ENCODE data around the gene HMGB4.

Gene HMGB4

DNA sequence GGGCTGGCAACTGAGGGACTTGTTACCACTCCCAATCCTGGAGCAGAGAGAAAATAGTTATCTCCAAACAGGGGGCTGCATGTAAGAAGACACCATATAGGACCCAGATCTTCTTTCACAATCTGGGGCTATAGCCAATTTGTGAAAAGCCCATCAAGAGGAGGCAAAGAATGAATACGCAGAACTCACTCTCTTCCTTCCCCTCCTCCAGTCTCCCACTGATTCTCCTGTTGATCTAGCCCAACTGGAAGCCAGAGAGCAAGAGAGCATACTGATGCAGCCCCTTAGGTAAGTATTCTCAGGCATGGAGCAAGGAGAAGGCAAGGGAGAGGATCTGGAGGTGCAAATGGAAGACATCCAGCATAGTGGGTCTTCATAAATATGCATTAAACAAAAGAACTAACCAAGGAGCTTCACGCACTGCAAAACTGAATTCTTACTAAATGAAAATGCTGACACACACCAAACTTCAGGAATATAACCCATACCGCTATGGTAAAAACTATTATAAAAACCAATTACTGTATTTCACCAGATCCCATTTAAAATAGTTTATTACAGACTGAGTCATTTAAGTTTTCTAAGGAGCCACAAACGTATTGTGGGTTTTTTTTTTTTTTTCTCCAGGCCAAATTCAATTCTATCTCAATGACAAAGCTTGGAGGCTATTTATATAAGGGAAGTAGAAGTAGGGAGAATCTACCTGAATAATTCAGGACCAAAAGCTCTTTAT, 15.5 kb upstream of the HMGB4 start:
- no peak overlapping the region for H3K27ac ChIP-seq (ENCODE audit: low read length)
- H3K4me3 ChIP-seq (ENCODE audit: low read depth in 1 of 2, low read length in 2 of 2) = no peak overlapping the region
- peaks cover 4% of the 10 kb centered on the region for H3K27me3 ChIP-seq (ENCODE audit: low read depth, low read length)
- H3K4me1 ChIP-seq (ENCODE audit: control insufficient read depth in 1 of 2, insufficient read depth in 2 of 2, low read length in 2 of 2) = no peaks in the 10 kb centered on the region
- H3K9me3 ChIP-seq (ENCODE audit: control insufficient read depth in 1 of 2, low read length in 2 of 2) = no peaks in the 10 kb centered on the region
- no peaks in the 10 kb centered on the region for H3K36me3 ChIP-seq (ENCODE audit: control insufficient read depth in 1 of 2, insufficient read depth in 2 of 2, low read length in 2 of 2)

DNA sequence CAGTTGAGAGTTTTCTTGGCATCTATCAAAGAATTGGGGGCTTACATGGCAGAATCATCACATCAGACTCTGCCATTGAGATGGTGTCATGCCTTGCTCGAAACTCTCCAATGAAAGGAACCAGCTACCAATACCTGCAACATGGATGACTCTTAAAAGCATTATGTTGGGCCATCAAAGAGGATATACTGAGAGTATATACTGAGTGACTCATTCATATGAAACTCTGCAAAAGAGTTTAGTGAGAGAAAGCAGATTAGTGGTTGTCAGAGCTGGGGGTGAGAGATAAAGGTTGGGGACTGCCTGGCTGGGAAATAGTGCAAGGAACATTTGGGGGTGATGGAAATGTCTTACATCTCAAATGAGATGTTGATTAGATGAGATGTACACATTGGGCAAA, 14.7 kb upstream of the HMGB4 start:
- no peak overlapping the region for H3K27ac ChIP-seq (ENCODE audit: low read length)
- H3K4me1 ChIP-seq (ENCODE audit: control insufficient read depth in 1 of 2, insufficient read depth in 2 of 2, low read length in 2 of 2) = no peaks in the 10 kb centered on the region
- H3K27me3 ChIP-seq (ENCODE audit: low read depth, low read length) = peaks cover 4% of the 10 kb centered on the region
- H3K9me3 ChIP-seq (ENCODE audit: control insufficient read depth in 1 of 2, low read length in 2 of 2) = no peaks in the 10 kb centered on the region
- H3K36me3 ChIP-seq (ENCODE audit: control insufficient read depth in 1 of 2, insufficient read depth in 2 of 2, low read length in 2 of 2) = no peaks in the 10 kb centered on the region
- H3K4me3 ChIP-seq (ENCODE audit: low read depth in 1 of 2, low read length in 2 of 2) = no peak overlapping the region

DNA sequence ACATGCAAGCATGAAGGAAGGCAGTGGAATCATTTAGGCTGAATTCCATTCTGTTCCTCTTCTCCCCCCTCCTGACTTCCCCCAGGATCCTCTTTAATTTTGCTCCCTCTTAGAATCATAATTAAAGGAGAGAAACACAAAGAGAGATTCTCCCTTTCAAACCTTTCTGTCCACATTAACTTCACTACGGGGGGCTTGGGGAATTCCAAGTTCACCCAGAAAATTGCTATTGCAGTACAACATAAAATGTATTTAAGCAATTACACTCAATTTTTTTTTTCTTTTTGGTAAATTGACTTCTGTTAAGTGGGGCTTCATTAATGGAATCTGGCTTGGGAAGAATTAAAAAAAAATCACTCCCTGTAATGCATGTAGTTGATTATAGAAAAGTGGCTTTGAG, 13.4 kb upstream of the HMGB4 start:
- Histone ChIP-seq H3K27ac (ENCODE audit: low read length) (no peak overlapping the region), H3K36me3 (ENCODE audit: control insufficient read depth in 1 of 2, insufficient read depth in 2 of 2, low read length in 2 of 2) (no peaks in the 10 kb centered on the region), H3K27me3 (ENCODE audit: low read depth, low read length) (peaks cover 4% of the 10 kb centered on the region), H3K4me3 (ENCODE audit: low read depth in 1 of 2, low read length in 2 of 2) (no peak overlapping the region), H3K4me1 (ENCODE audit: control insufficient read depth in 1 of 2, insufficient read depth in 2 of 2, low read length in 2 of 2) (no peaks in the 10 kb centered on the region), H3K9me3 (ENCODE audit: control insufficient read depth in 1 of 2, low read length in 2 of 2) (no peaks in the 10 kb centered on the region)

DNA sequence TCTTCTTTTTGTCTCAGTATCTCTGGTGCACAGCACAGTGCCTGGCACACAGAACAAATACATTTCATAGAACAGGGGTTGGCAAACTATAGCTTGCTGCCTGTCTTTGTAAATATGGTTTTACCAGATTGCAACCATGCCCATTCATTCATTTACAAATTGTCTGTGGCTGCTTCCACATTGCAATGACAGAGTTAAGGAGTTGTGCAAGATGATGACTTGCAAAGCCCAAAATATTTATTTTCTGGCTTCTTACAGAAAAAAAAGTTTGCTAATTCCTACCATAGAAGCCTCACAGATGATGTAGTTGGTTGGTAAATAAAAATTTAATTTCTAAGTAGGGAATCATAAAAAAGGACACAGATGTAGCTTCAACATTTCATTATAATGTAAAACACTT, 11.2 kb upstream of the HMGB4 start:
- H3K27me3 ChIP-seq (ENCODE audit: low read depth, low read length) = peaks cover 4% of the 10 kb centered on the region
- H3K36me3 ChIP-seq (ENCODE audit: control insufficient read depth in 1 of 2, insufficient read depth in 2 of 2, low read length in 2 of 2) = no peaks in the 10 kb centered on the region
- H3K27ac ChIP-seq (ENCODE audit: low read length) = no peak overlapping the region
- H3K4me1 ChIP-seq (ENCODE audit: control insufficient read depth in 1 of 2, insufficient read depth in 2 of 2, low read length in 2 of 2) = no peaks in the 10 kb centered on the region
- no peaks in the 10 kb centered on the region for H3K9me3 ChIP-seq (ENCODE audit: control insufficient read depth in 1 of 2, low read length in 2 of 2)
- H3K4me3 ChIP-seq (ENCODE audit: low read depth in 1 of 2, low read length in 2 of 2) = no peak overlapping the region

DNA sequence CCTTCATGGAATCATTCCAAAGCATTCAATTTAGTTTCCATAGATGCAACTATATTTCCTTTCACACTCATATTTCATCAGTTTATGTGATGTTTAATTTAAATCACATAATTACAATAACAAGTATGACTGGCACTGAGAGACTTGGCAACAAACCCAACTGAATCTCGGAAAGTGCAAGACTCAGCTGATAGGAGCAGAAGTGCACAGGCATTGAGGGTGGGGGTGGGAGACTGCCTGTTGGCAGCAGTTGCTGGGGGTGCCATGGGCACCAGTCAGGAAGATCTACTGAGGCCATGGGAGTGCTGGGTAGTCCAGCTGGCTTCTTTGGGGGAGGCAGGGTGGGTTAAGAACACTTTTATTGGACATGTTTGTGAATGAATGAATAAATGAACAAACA, 10.4 kb upstream of the HMGB4 start:
- H3K4me3 ChIP-seq (ENCODE audit: low read depth in 1 of 2, low read length in 2 of 2) = no peak overlapping the region
- H3K9me3 ChIP-seq (ENCODE audit: control insufficient read depth in 1 of 2, low read length in 2 of 2) = no peaks in the 10 kb centered on the region
- H3K27ac ChIP-seq (ENCODE audit: low read length) = no peak overlapping the region
- H3K36me3 ChIP-seq (ENCODE audit: control insufficient read depth in 1 of 2, insufficient read depth in 2 of 2, low read length in 2 of 2) = no peaks in the 10 kb centered on the region
- no peaks in the 10 kb centered on the region for H3K4me1 ChIP-seq (ENCODE audit: control insufficient read depth in 1 of 2, insufficient read depth in 2 of 2, low read length in 2 of 2)
- H3K27me3 ChIP-seq (ENCODE audit: low read depth, low read length) = peaks cover 4% of the 10 kb centered on the region

DNA sequence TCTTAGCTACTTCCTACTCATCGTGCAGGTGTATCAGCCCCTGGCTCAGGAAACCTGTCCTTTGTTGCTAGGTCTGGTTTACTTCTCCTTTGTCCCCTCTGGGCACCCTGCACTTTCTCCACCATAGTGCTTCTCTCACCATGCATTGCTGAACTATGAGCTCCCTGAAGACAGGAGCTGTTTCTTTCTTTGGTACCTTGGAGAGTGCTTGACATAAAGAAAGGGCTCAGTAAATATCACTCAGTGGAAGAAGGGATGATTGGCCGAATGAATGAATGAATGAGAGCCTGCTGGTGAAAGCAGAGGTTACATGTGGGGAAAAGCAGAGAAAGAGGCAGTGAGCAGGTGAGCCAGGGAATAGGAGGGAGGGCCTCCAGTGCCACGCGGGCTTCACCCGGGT, 9.8 kb upstream of the HMGB4 start:
- Histone ChIP-seq H3K4me1 (ENCODE audit: control insufficient read depth in 1 of 2, insufficient read depth in 2 of 2, low read length in 2 of 2) (no peaks in the 10 kb centered on the region), H3K9me3 (ENCODE audit: control insufficient read depth in 1 of 2, low read length in 2 of 2) (no peaks in the 10 kb centered on the region), H3K36me3 (ENCODE audit: control insufficient read depth in 1 of 2, insufficient read depth in 2 of 2, low read length in 2 of 2) (no peaks in the 10 kb centered on the region), H3K27me3 (ENCODE audit: low read depth, low read length) (peaks cover 4% of the 10 kb centered on the region), H3K4me3 (ENCODE audit: low read depth in 1 of 2, low read length in 2 of 2) (no peak overlapping the region), H3K27ac (ENCODE audit: low read length) (no peak overlapping the region)

DNA sequence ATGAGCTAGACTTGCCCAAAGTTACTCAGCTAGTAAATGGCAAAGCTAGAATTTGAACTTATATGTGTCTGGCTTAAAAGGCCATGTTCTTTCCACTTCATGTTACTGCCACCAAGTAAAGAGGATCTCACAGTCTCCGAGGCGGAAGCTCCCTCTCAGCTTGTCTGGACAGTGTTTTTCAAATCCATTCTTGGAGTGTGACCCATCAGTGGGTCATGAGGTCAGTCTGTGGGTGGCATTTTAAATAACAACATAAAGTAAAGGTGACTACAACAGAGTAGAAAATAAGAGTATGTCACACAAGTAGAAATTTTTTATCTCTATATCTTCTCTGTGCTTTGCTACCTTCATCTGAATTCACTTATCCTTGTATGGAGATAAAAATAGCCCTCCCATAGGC, 3.2 kb upstream of the HMGB4 start:
- Histone ChIP-seq H3K27me3 (ENCODE audit: low read depth, low read length) (no peaks in the 10 kb centered on the region), H3K9me3 (ENCODE audit: control insufficient read depth in 1 of 2, low read length in 2 of 2) (no peaks in the 10 kb centered on the region), H3K36me3 (ENCODE audit: control insufficient read depth in 1 of 2, insufficient read depth in 2 of 2, low read length in 2 of 2) (no peaks in the 10 kb centered on the region), H3K4me3 (ENCODE audit: low read depth in 1 of 2, low read length in 2 of 2) (no peak overlapping the region), H3K27ac (ENCODE audit: low read length) (no peak overlapping the region), H3K4me1 (ENCODE audit: control insufficient read depth in 1 of 2, insufficient read depth in 2 of 2, low read length in 2 of 2) (no peaks in the 10 kb centered on the region)

DNA sequence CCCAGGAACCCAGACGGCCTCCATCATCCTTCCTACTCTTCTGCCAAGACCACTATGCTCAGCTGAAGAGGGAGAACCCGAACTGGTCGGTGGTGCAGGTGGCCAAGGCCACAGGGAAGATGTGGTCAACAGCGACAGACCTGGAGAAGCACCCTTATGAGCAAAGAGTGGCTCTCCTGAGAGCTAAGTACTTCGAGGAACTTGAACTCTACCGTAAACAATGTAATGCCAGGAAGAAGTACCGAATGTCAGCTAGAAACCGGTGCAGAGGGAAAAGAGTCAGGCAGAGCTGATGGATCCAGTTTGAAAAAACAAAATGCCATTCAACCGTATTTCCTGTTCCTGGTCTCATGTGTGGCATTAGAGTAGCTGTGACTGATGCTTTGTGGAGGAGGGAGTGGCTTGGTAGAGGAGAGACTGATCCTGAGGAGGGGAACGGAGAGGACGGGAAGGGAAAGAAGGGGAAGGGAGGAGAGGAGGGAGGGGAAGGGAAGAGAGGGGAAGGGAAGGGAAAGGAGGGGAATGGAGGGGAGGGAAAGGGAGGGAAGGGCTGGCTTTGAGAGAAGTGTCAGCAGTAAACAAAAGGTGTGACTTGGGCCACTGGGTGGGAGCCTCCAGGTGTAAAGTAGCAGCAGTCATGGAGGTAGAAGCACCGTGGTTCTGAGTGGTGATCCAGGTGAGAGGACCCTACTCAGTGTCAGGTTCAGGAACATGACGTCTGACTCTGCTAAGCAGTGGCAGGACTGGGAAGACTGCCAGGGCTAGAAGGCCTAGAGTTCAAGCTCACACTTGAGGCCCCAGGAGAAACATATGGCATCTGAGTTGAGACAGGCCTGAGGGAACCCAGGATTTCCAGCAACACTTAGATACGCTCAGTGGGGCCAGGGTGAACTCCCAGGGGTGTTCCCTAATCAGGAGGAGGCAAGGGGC, 846 bp downstream of the HMGB4 start:
- Histone ChIP-seq H3K27ac (ENCODE audit: low read length) (no peak overlapping the region), H3K4me3 (ENCODE audit: low read depth in 1 of 2, low read length in 2 of 2) (no peak overlapping the region), H3K9me3 (ENCODE audit: control insufficient read depth in 1 of 2, low read length in 2 of 2) (peaks cover 0 to 4% of the 10 kb centered on the region in 2 donors), H3K27me3 (ENCODE audit: low read depth, low read length) (no peaks in the 10 kb centered on the region), H3K36me3 (ENCODE audit: control insufficient read depth in 1 of 2, insufficient read depth in 2 of 2, low read length in 2 of 2) (no peaks in the 10 kb centered on the region), H3K4me1 (ENCODE audit: control insufficient read depth in 1 of 2, insufficient read depth in 2 of 2, low read length in 2 of 2) (no peaks in the 10 kb centered on the region)

DNA sequence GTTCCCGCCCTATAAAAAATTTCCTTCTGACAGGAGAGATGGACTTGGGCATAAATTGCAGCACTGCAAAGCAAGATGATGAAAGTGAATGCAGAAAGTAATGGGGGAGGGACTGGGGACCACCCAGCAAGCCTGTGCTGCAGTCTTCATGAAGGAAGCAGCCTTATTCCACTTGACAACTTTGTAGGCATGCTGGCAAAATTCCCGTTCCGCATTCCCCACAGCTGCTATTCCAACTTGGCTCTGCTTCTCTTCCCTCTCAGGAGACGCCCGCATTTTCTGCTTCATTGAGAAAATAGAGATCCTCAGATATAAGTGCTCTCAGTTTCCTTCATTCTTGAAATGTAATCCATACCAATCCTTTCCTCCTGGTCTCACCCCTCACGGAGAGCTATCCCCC, 2.4 kb downstream of the HMGB4 start:
- H3K9me3 ChIP-seq (ENCODE audit: control insufficient read depth in 1 of 2, low read length in 2 of 2) = peaks cover 0 to 4% of the 10 kb centered on the region in 2 donors
- H3K4me3 ChIP-seq (ENCODE audit: low read depth in 1 of 2, low read length in 2 of 2) = no peak overlapping the region
- no peaks in the 10 kb centered on the region for H3K4me1 ChIP-seq (ENCODE audit: control insufficient read depth in 1 of 2, insufficient read depth in 2 of 2, low read length in 2 of 2)
- no peaks in the 10 kb centered on the region for H3K36me3 ChIP-seq (ENCODE audit: control insufficient read depth in 1 of 2, insufficient read depth in 2 of 2, low read length in 2 of 2)
- H3K27me3 ChIP-seq (ENCODE audit: low read depth, low read length) = no peaks in the 10 kb centered on the region
- no peak overlapping the region for H3K27ac ChIP-seq (ENCODE audit: low read length)

DNA sequence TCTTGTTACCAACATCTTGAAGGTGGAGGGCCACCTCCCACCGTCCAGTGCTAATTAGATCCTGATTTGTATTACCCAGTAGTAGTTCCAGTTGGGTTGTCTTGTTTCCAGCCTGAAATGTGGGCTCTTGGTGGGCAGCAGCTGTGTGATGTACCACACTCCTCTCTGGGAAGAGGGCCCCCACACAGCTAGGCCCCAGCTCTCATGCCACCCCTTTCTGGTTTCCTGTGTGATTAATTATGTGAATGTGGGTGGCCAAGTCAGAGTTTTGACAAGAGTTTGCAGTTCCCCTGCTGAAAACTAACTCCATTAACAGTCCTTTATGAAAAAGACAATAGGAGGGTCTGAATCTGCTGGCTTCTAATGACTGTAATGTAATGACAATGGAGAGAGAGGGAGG, 3.8 kb downstream of the HMGB4 start:
- Histone ChIP-seq H3K4me3 (ENCODE audit: low read depth in 1 of 2, low read length in 2 of 2) (no peak overlapping the region), H3K27me3 (ENCODE audit: low read depth, low read length) (no peaks in the 10 kb centered on the region), H3K27ac (ENCODE audit: low read length) (no peak overlapping the region), H3K36me3 (ENCODE audit: control insufficient read depth in 1 of 2, insufficient read depth in 2 of 2, low read length in 2 of 2) (no peaks in the 10 kb centered on the region), H3K4me1 (ENCODE audit: control insufficient read depth in 1 of 2, insufficient read depth in 2 of 2, low read length in 2 of 2) (no peaks in the 10 kb centered on the region), H3K9me3 (ENCODE audit: control insufficient read depth in 1 of 2, low read length in 2 of 2) (peaks cover under 1 to 4% of the 10 kb centered on the region in 2 donors)

DNA sequence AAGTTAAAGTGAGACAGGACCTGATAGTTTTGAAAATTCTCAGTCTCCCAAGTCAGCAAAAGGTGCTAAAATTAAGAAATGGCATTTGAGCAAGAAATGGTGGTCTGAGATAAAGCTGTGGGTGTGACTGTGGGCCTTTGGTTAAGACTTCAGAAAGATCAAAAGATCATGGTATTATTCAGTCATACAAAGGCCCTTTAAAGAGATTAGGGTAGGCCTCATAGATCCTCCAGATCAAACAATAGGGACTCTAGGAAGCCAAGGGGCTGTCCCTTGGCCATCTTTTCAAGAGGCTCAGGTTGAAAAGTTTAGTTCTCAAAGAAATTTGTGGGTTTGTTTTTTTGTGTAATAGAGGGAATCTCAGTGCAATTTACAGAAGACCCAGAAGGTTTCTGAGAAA, 8.4 kb downstream of the HMGB4 start:
- Histone ChIP-seq H3K4me1 (ENCODE audit: control insufficient read depth in 1 of 2, insufficient read depth in 2 of 2, low read length in 2 of 2) (no peaks in the 10 kb centered on the region), H3K9me3 (ENCODE audit: control insufficient read depth in 1 of 2, low read length in 2 of 2) (peaks cover 0 to 3% of the 10 kb centered on the region in 2 donors), H3K27ac (ENCODE audit: low read length) (no peak overlapping the region), H3K4me3 (ENCODE audit: low read depth in 1 of 2, low read length in 2 of 2) (no peak overlapping the region), H3K27me3 (ENCODE audit: low read depth, low read length) (no peaks in the 10 kb centered on the region), H3K36me3 (ENCODE audit: control insufficient read depth in 1 of 2, insufficient read depth in 2 of 2, low read length in 2 of 2) (no peaks in the 10 kb centered on the region)

Data from muscle layer of duodenum (tissue), 2 donors.